Left cardiac atrium (tissue), 4 donors: ENCODE data around the gene FGGY. TPM values are rescaled to one million over a fixed set of nuclear protein-coding genes. Genes with fewer than 3 reads are reported as not detected.

ENCODE experiments used
- ATAC-seq, 2 donors: fragments of 200-7000 bp; cut with Tn5 transposase; one replicate each; pipeline ENCODE4 v1.9.1; 2020; ENCODE audit warnings: mild to moderate bottlenecking in 2 of 2, moderate library complexity in 2 of 2
- DNase-seq: peaks from one replicate; pipeline ENCODE4 v3.0.0-alpha.2; 2020
- intact Hi-C, 2 donors: fragments of 100-400 bp; cut with DNase I; formaldehyde crosslinking; loops; one replicate each; pipeline versions ENCODE4 v1.14.1 to v1.15.1; 2022 to 2023
- total RNA-seq, 2 donors: library from RNA; stranded (reverse); fragmentation: NEBNext Ultra II Directional; extraction: Animal tissue kit (Norgen Biotek cat#: 25700); gene quantifications; one replicate each; pipeline ENCODE4 v1.2.1, GENCODE V29; 2021
- donor health status: DM: no; HTN: yes; CAD: no.
- donor health status: DM: no; HTN: yes; CAD: no; lungs with severe emphysema.
- donor health status: DM: yes; HTN: yes; CAD: no.
- donor health status: Dilated cardiomyopathy.

Gene FGGY
- total RNA-seq, 2 donors from 2014 or later = 14.0 to 21.6 TPM

- DNase-seq = no peak
- intact Hi-C loops = loop anchor here in 1 of 2 donors (10.0 kb wide), 1 partner anchor 1030 kb away; no protein-coding TSS in a partner anchor
- no peak for ATAC-seq
Measured at GRCh38 chr1:59765011-59765730, 468.3 kb downstream of the FGGY start.

- no peak for ATAC-seq
Measured at GRCh38 chr1:59766227-59766855, 469.4 kb downstream of the FGGY start.

GRCh38 chr1:59767119-59767518, 470.2 kb downstream of the FGGY start:
- intact Hi-C loops = loop anchor here in 1 of 2 donors (10.0 kb wide), 1 partner anchor 1032 kb away; no protein-coding TSS in a partner anchor
- DNase-seq = no peak
- no peak for ATAC-seq

More at GRCh38 chr1:59766227-59766855, 469.4 kb downstream of the FGGY start:
- intact Hi-C loops = loop anchor here in 1 of 2 donors (10.0 kb wide), 1 partner anchor 1032 kb away; no protein-coding TSS in a partner anchor
- DNase-seq = no peak

- intact Hi-C loops = loop anchor here in 1 of 2 donors (10.0 kb wide), 1 partner anchor 1034 kb away; no protein-coding TSS in a partner anchor
- DNase-seq = no peak
- ATAC-seq = no peak
Measured at GRCh38 chr1:59768792-59769735, 472.2 kb downstream of the FGGY start.

- intact Hi-C loops = loop anchor here in 1 of 2 donors (10.0 kb wide), 1 partner anchor 1035 kb away; no protein-coding TSS in a partner anchor
- DNase-seq (no peak), ATAC-seq (no peak)
Measured at GRCh38 chr1:59769736-59770095, 472.8 kb downstream of the FGGY start.

GRCh38 chr1:59771361-59771760, 474.5 kb downstream of the FGGY start:
- no peak for ATAC-seq
- intact Hi-C loops = no loop called here

GRCh38 chr1:59775480-59775879, 478.6 kb downstream of the FGGY start:
- no peak for ATAC-seq
- no peak for DNase-seq
- intact Hi-C loops = no loop called here

More at GRCh38 chr1:59771361-59771760, 474.5 kb downstream of the FGGY start:
- no peak for DNase-seq

GRCh38 chr1:59776960-59777852, 480.3 kb downstream of the FGGY start:
- DNase-seq = no peak
- intact Hi-C loops = no loop called here
- ATAC-seq = no peak

- intact Hi-C loops = no loop called here
- ATAC-seq (no peak), DNase-seq (no peak)
Measured at GRCh38 chr1:59779949-59780348, 483.1 kb downstream of the FGGY start.

- intact Hi-C loops = no loop called here
- DNase-seq (no peak), ATAC-seq (no peak)
Measured at GRCh38 chr1:59788825-59789224, 491.9 kb downstream of the FGGY start.

- no peak for DNase-seq
- intact Hi-C loops = no loop called here
Measured at GRCh38 chr1:59798600-59798999, 501.7 kb downstream of the FGGY start.

GRCh38 chr1:59803458-59804038, 506.7 kb downstream of the FGGY start:
- DNase-seq (no peak), ATAC-seq (no peak)
- intact Hi-C loops = no loop called here

More at GRCh38 chr1:59798600-59798999, 501.7 kb downstream of the FGGY start:
- ATAC-seq = no peak

GRCh38 chr1:59804301-59804700, 507.4 kb downstream of the FGGY start:
- ATAC-seq (no peak), DNase-seq (no peak)
- intact Hi-C loops = no loop called here

GRCh38 chr1:59805554-59805953, 508.7 kb downstream of the FGGY start:
- no peak for ATAC-seq
- no peak for DNase-seq
- intact Hi-C loops = no loop called here
